Thyroid gland (tissue), 4 donors: ENCODE results near the gene NXN. TPM values are rescaled to one million over a fixed set of nuclear protein-coding genes. Genes with fewer than 3 reads are reported as not detected.

Source experiments
- DNase-seq, 2 donors: peaks; one replicate each; pipeline ENCODE4 v3.0.0-alpha.2; 2019
- H3K27ac ChIP-seq, 3 donors: fragments of 200-600 bp; sonication (generic); 1 replicate in 2 of 3; 2 replicates in 1 of 3; pipeline ENCODE4 v1.5.1; 2016 to 2019; ENCODE audit warnings: mild to moderate bottlenecking in 1 of 3, moderate library complexity in 1 of 3
- H3K27me3 ChIP-seq: fragments of 200-600 bp; sonication (generic); one replicate; pipeline ENCODE4 v1.5.1; 2019
- H3K36me3 ChIP-seq, 2 donors: fragments of 200-600 bp; sonication (generic); one replicate each; pipeline ENCODE4 v1.5.1; 2016 to 2019
- H3K4me1 ChIP-seq, 2 donors: fragments of 200-600 bp; sonication (generic); one replicate each; pipeline ENCODE4 v1.5.1; 2017 to 2019
- H3K4me3 ChIP-seq, 3 donors: fragments of 200-600 bp; sonication (generic); replicated peaks in 1 of 3; 1 replicate in 2 of 3; 2 replicates in 1 of 3; pipeline ENCODE4 v1.5.1; 2016; ENCODE audit warnings: mild to moderate bottlenecking in 1 of 3
- H3K9me3 ChIP-seq: fragments of 200-600 bp; sonication (generic); one replicate; pipeline ENCODE4 v1.5.1; 2017
- CTCF ChIP-seq, 6 experiments: fragments of 200-600 bp in 3 of 6; fragments of 450-650 bp in 3 of 6; sonication (generic) in 3 of 6; IDR thresholded peaks; one replicate each; pipeline ENCODE4 v1.5.1; 2016 to 2019; ENCODE audit warnings: antibody characterized with exemption in 6 of 6, mild to moderate bottlenecking in 2 of 6, inconsistent platforms in 1 of 6, moderate library complexity in 1 of 6
- POLR2A ChIP-seq, 2 donors: fragments of 450-650 bp; IDR thresholded peaks; one replicate each; pipeline ENCODE4 v1.6.1; 2017; ENCODE audit warnings: antibody characterized with exemption in 2 of 2, mild to moderate bottlenecking in 2 of 2, moderate library complexity in 1 of 2
- WGBS, 2 donors: methylation state at CpG; one replicate each; pipeline ENCODE4 v1.1.5; 2017; 5-methylcytosine and 5-hydroxymethylcytosine counted together
- intact Hi-C: fragments of 100-400 bp; cut with DNase I; formaldehyde crosslinking; loops from one replicate; pipeline ENCODE4 v1.15.1; 2023
- total RNA-seq, 4 donors: library from RNA; depleted of rRNA; stranded (reverse); fragments of >200 nt; gene quantifications; one replicate each; pipeline ENCODE4 v1.2.3, GENCODE V29; 2016

The NXN gene
- total RNA-seq, 4 donors from 2014 or later: 14.5 to 18.3 (median 17.2) TPM

- H3K27ac ChIP-seq: peak overlapping the region in 1 of 3 donors; percentile 40
- no peak overlapping the region for H3K4me3 ChIP-seq
- intact Hi-C loops: no loop called here
- 84 to 86% methylated on average over 14 of the region's 14 CpGs for WGBS, 2 donors
- H3K4me1 ChIP-seq: peaks cover 0 to 9% of the 10 kb centered on the region in 2 donors
- H3K9me3 ChIP-seq: no peaks in the 10 kb centered on the region
- H3K36me3 ChIP-seq: no peaks in the 10 kb centered on the region
- DNase-seq: no peak
- no peaks in the 10 kb centered on the region for H3K27me3 ChIP-seq
- TF ChIP-seq POLR2A (IDR thresholded peaks at IDR 0.05) (no peak), CTCF (IDR thresholded peaks at IDR 0.05) (no peak)
Observed at GRCh38 chr17:896454-896853, 83.1 kb downstream of the NXN start.

GRCh38 chr17:892958-893357, 86.6 kb downstream of the NXN start:
- Histone ChIP-seq H3K27me3 (no peaks in the 10 kb centered on the region), H3K9me3 (no peaks in the 10 kb centered on the region), H3K36me3 (no peaks in the 10 kb centered on the region), H3K4me3 (no peak overlapping the region), H3K4me1 (no peaks in the 10 kb centered on the region), H3K27ac (no peak overlapping the region)
- WGBS, 2 donors: 85 to 87% methylated on average over 8 of the region's 8 CpGs
- intact Hi-C loops: no loop called here
- TF ChIP-seq POLR2A (IDR thresholded peaks at IDR 0.05) (no peak), CTCF (IDR thresholded peaks at IDR 0.05) (no peak)
- no peak for DNase-seq

- Histone ChIP-seq H3K36me3 (no peaks in the 10 kb centered on the region), H3K27ac (no peak overlapping the region), H3K9me3 (no peaks in the 10 kb centered on the region), H3K4me3 (no peak overlapping the region), H3K27me3 (no peaks in the 10 kb centered on the region), H3K4me1 (no peaks in the 10 kb centered on the region)
- intact Hi-C loops: no loop called here
- no peak for DNase-seq
- WGBS, 2 donors: 81 to 84% methylated on average over 11 of the region's 12 CpGs
- TF ChIP-seq POLR2A (IDR thresholded peaks at IDR 0.05) (no peak), CTCF (IDR thresholded peaks at IDR 0.05) (no peak)
Observed at GRCh38 chr17:888998-889441, 90.6 kb downstream of the NXN start.

- no peak overlapping the region for H3K4me3 ChIP-seq
- 56 to 64% methylated on average over 19 to 21 of the region's 21 CpGs for WGBS, 2 donors
Observed at GRCh38 chr17:887551-888209, 91.9 kb downstream of the NXN start.

More at GRCh38 chr17:887551-888209, 91.9 kb downstream of the NXN start:
- DNase-seq: peak; percentile 65 to 76
- Histone ChIP-seq H3K9me3 (no peaks in the 10 kb centered on the region), H3K27ac (no peak overlapping the region), H3K36me3 (no peaks in the 10 kb centered on the region), H3K4me1 (peaks cover 0 to 9% of the 10 kb centered on the region in 2 donors), H3K27me3 (no peaks in the 10 kb centered on the region)
- intact Hi-C loops: no loop called here
- no peak for TF ChIP-seq CTCF (IDR thresholded peaks at IDR 0.05)
- no peak for TF ChIP-seq POLR2A (IDR thresholded peaks at IDR 0.05)
